GM19025 (cell line): ENCODE results near the gene GH1.
"Not testable (repeated sequence)": the region's sequence is repeated elsewhere in the genome, so short reads cannot be mapped to it uniquely, and the experiment has no call there.

Experiments used
- ATAC-seq: cut with Tn5 transposase; IDR thresholded peaks from one replicate; pipeline ENCODE4 v1.9.1; 2021; ENCODE audit warnings: mild to moderate bottlenecking, low read depth, moderate library complexity; ENCODE audit not compliant: unreplicated experiment

The GH1 gene

DNA sequence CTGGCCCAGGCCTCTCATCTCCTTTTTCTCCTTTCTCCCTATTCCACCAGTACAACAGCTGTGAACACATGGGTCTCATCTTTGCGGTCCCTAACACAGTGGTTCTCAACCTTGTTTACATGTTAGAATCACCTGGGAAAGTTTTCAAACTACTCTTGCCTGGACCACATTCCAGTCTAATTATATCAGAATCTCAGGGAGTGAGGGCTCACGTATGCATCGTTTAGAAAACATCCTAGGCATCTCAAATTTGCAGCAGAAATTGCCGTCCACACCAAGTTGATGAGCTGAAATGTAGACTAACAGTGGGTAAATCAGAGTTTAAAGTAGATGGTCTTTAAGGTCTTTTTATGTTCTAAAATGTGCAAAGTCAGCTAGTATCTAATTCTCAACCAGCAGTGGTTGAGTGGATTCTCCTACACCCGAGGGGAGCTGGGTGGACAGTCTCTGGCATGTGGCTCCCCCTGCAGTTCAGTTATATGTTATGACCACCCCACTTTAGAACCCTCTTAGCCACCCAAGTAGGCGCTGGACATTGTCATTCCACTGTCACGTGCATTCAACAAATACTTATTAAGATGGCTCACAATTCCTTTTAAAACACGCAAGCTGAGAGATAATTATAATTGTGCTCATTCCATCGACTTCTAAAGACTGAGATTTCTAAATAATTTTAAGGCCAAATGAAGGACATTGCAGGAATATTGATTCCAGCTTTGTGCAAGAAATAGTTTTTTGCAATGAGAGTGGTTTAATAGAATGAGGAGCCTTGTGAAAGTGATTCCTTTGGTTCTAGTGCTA is 48.9 kb downstream of the GH1 start:
- not testable (repeated sequence) for ATAC-seq
